ENCODE measurements around the gene ZNF587.
"Not testable (repeated sequence)": the region's sequence is repeated elsewhere in the genome, so short reads cannot be mapped to it uniquely, and the experiment has no call there.

The ZNF587 gene

GRCh38 chr19:57812226-57812625 is 37.4 kb upstream of the ZNF587 start:
- in situ Hi-C loops (cut with HindIII; ENCODE audit: low sequenced_read_pairs), result no loop called here
- DNase-seq (ENCODE audit: low read depth, low spot score), result no peak
- TF ChIP-seq, protein P1, sequence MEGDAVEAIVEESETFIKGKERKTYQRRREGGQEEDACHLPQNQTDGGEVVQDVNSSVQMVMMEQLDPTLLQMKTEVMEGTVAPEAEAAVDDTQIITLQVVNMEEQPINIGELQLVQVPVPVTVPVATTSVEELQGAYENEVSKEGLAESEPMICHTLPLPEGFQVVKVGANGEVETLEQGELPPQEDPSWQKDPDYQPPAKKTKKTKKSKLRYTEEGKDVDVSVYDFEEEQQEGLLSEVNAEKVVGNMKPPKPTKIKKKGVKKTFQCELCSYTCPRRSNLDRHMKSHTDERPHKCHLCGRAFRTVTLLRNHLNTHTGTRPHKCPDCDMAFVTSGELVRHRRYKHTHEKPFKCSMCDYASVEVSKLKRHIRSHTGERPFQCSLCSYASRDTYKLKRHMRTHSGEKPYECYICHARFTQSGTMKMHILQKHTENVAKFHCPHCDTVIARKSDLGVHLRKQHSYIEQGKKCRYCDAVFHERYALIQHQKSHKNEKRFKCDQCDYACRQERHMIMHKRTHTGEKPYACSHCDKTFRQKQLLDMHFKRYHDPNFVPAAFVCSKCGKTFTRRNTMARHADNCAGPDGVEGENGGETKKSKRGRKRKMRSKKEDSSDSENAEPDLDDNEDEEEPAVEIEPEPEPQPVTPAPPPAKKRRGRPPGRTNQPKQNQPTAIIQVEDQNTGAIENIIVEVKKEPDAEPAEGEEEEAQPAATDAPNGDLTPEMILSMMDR (IDR thresholded peaks at IDR 0.05; ENCODE audit: low read depth, low read length), result no peak
- H3K4me3 ChIP-seq (ENCODE audit: low read depth, low read length), result no peak overlapping the region

GRCh38 chr19:57812975-57813820 is 36.5 kb upstream of the ZNF587 start:
- DNase-seq (ENCODE audit: low read depth, low spot score); in situ Hi-C loops (cut with HindIII; ENCODE audit: low sequenced_read_pairs); H3K4me3 ChIP-seq (ENCODE audit: low read depth, low read length): not testable (repeated sequence)

GRCh38 chr19:57813919-57814504 is 35.6 kb upstream of the ZNF587 start:
- DNase-seq (ENCODE audit: low read depth, low spot score), result no peak
- in situ Hi-C loops (cut with HindIII; ENCODE audit: low sequenced_read_pairs), result no loop called here
- TF ChIP-seq, protein P1 (IDR thresholded peaks at IDR 0.05; ENCODE audit: low read depth, low read length), result no peak
- H3K4me3 ChIP-seq (ENCODE audit: low read depth, low read length), result peak overlapping the region; percentile 87

GRCh38 chr19:57814505-57815246 is 35.0 kb upstream of the ZNF587 start, which contains the start of gene ZNF552:
Gene ZNF552 (minus strand): TSS chr19:57814913. CDS start chr19:57814743, 170 bp downstream.
- peak; percentile 90 for DNase-seq (ENCODE audit: low read depth, low spot score)
- in situ Hi-C loops (cut with HindIII; ENCODE audit: low sequenced_read_pairs), result no loop called here
- TF ChIP-seq, protein P1 (IDR thresholded peaks at IDR 0.05; ENCODE audit: low read depth, low read length), result no peak
- peak within 1 kb of the TSS; percentile 87 for H3K4me3 ChIP-seq (ENCODE audit: low read depth, low read length)

GRCh38 chr19:57815247-57816075 is 34.2 kb upstream of the ZNF587 start:
- in situ Hi-C loops (cut with HindIII; ENCODE audit: low sequenced_read_pairs), result no loop called here
- no peak overlapping the region for H3K4me3 ChIP-seq (ENCODE audit: low read depth, low read length)
- TF ChIP-seq, protein P1 (IDR thresholded peaks at IDR 0.05; ENCODE audit: low read depth, low read length), result no peak
- no peak for DNase-seq (ENCODE audit: low read depth, low spot score)

GRCh38 chr19:57816652-57817051 is 33.0 kb upstream of the ZNF587 start:
- H3K4me3 ChIP-seq (ENCODE audit: low read depth, low read length), result no peak overlapping the region
- in situ Hi-C loops (cut with HindIII; ENCODE audit: low sequenced_read_pairs), result no loop called here
- DNase-seq (ENCODE audit: low read depth, low spot score), result no peak
- TF ChIP-seq, protein P1 (IDR thresholded peaks at IDR 0.05; ENCODE audit: low read depth, low read length), result no peak

Data from astrocyte of the spinal cord (primary cell).